Measurements from ENCODE around the gene GRM6.

The GRM6 gene

DNA sequence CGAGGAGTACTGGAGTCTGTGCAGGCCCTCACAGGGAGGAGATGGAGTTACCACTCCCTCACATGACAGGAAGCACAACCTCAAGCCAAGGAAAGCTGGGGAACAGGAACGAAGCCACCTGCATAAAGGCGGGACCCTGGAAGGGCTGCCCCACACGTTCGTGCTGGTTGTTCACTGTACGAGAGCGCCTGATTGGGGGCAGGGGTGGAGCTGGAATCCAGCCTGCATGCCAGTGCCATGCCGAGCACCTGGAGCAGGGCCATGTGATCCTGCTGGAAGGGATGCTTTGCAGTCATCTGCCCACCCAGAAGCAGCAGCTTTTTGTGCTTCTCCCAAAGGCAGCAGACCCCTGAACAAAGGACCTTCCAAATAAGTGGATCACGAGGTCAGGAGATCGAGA, 11.4 kb downstream of the GRM6 start:
- DNase-seq = no peak

DNA sequence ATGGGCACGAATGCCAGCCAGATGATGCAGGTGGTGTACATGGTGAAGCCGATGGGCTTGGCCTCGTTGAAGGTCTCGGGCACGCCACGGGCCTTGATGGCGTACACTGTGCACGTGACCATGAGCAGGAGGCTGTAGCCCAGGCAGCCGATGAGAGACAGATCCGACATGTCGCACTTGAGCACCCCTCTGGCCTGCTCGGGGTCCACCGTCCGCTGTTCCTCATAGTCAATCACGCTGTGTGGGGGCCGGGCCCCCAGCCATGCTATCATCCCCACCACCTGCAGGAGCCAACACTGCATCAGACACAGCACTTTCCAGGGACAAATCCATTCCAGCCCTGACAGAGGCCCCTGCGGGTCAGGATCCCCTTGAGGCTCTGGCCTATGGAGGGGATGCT, 12.2 kb downstream of the GRM6 start:
- no peak for DNase-seq

DNA sequence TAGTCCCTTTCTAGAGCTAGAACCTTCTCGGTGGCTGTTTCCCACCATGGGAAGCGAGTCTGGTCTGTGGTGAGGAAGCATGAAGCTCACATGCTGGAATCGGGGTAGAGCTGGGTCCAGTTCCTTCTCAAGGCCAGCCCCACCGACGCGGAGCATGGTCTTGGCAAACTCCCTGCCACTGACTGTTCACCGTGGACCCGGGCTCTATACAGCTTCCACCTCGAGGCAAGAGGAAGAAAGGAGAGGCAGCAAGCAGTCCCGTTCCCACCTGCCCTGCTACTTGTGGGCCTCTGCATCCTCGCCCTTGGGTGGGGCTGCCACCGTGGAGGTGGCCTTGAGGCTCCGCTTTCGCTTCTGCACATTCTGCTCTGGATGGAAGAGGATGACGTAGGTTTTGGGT, 13.7 kb downstream of the GRM6 start:
- no peak for DNase-seq

DNA sequence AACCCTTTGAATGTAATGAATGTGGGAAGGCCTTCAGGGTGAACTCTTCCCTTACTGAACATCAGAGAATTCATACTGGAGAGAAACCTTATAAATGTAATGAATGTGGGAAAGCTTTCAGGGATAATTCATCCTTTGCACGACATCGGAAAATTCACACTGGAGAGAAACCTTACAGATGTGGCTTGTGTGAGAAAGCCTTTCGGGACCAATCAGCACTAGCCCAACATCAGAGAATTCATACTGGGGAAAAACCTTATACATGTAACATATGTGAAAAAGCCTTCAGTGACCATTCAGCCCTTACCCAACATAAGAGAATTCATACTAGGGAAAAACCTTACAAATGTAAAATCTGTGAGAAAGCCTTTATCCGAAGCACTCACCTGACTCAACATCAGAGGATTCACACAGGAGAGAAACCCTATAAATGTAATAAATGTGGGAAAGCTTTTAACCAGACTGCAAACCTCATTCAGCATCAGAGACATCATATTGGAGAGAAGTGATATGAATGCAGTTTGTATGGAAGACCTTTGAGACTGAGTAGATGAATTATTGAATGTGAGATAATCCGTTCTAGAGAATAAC, 29.6 kb downstream of the GRM6 start:
- no peak for DNase-seq

DNA sequence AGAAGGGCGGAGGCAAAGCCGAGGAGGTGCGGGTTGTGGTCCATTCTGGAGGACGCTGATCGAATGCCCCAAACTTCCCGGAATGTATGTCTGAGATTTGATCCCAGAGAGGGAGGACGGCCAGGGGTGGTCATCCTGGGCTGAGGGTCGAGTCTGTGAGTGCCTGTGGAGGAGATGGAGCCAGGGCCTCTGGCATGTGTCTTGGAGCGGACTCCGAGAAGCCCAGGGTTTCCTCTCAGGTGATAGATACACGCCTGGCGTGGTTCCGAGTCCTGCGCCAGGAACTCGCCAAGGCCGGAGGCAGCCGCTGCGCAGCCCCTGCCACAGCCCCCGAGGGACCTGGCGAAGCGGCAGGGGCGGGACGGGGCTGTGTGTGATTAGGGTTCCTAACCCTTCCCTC, 53.8 kb downstream of the GRM6 start:
- no peak for DNase-seq

DNA sequence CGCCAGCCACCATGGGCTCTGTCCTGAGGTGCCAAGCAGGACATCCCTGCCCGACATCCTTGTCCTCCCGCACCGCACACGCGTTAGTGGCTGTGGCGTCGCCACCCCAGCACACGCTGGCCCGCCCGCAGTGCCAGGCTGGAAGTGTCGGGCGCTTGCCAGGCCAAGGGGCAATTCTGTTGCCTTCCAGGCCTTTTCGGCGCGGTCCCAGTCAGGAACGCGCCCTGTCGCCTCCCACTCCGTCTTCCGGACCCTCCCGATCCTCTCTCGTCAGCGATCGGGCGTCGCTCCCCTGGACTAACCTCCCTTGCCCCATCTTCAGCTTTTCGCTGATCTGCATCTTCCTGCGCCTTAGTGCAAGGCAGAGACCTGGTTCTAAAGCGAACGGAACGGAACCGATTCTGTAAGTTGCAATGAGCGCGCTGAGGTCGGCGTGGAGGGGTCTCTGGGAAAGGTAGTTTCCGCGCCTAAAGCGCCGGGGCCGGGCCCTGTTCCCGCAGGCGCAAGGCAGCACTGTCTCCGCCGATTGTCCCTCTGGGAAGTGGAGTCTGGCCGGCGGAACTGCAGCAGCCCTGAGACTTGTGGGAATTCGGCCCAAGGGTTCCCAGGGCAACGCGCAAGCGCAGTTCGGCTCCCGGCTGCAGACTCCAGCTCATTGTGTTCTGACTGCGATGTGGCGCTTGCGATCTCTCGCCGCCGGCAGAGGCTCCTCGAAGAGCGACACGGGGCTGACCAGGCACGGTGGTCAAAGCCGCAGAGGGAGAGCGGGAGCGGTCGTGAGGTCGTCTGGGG, 54.4 kb downstream of the GRM6 start, which contains the start of gene ZNF454:
Gene ZNF454, plus strand, starts transcription at position 630 of the 792 bp plus-strand sequence. CDS start 1,594 bp downstream, outside the sequence.
- DNase-seq = peak; percentile 18

DNA sequence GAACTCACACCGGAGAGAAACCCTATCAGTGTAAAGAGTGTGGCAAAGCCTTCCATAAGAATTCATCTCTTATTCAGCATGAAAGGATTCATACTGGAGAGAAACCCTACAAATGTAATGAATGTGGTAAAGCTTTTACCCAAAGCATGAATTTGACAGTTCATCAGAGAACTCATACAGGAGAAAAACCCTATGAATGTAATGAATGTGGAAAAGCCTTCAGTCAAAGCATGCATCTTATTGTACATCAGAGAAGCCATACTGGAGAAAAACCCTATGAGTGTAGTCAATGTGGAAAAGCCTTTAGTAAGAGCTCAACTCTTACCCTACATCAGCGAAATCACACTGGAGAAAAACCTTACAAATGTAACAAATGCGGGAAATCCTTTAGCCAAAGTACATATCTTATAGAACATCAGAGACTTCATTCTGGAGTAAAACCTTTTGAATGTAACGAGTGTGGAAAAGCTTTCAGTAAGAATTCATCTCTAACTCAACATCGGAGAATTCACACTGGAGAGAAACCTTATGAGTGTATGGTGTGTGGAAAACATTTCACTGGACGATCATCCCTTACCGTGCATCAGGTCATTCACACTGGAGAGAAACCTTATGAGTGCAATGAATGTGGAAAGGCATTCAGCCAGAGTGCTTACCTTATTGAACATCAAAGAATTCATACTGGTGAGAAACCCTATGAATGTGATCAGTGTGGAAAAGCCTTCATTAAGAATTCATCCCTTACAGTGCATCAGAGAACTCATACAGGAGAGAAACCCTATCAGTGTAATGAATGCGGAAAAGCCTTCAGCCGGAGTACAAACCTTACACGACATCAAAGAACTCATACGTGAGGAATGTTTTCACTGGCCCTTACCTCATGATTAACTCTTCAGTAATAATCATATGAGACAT, 63.0 kb downstream of the GRM6 start:
- peak; percentile 11 for DNase-seq
